HCT116 (cell line): ENCODE results near the gene TMTC1. TPM values are rescaled to one million over a fixed set of nuclear protein-coding genes. Genes with fewer than 3 reads are reported as not detected.

Experiments
- ATAC-seq: fragments of 200-7000 bp; cut with Tn5 transposase; 2 replicates; pipeline ENCODE4 v1.9.1; 2020; ENCODE audit warnings: mild to moderate bottlenecking, moderate library complexity
- BruUV-seq: library from RNA; stranded (reverse); fragments of 400-500 nt; replicated peaks from 2 replicates; lab custom pipeline; 2021; lab: Mats Ljungman, UMichigan
- CTCF ChIA-PET: fragments of 300-600 bp; sonication (Branson Sonifier 250); formaldehyde crosslinking; loops from one replicate; lab custom pipeline; 2021; ENCODE audit warnings: antibody characterized with exemption; lab: Charles Lee
- POLR2A ChIA-PET: fragments of 300-600, 350-600 bp; sonication (Branson Sonifier 250); formaldehyde crosslinking; loops from one replicate; lab custom pipeline; 2021; ENCODE audit warnings: antibody characterized with exemption; lab: Charles Lee
- RAD21 ChIA-PET, 2 experiments: fragments of 300-600 bp; sonication (Branson Sonifier 250); formaldehyde crosslinking; loops; one replicate each; lab custom pipeline; 2023; ENCODE audit warnings: low total read pairs in 2 of 2; ENCODE audit not compliant: uncharacterized antibody in 2 of 2, unreplicated experiment in 2 of 2, low non-redundant PET in 1 of 2; lab: Charles Lee
- DNase-seq: peaks from one replicate; pipeline ENCODE4 v3.0.0-alpha.2; 2010; ENCODE audit warnings: low read depth, low spot score
- H2AFZ ChIP-seq: fragments of 200-600 bp; shearing (Covaris generic), sonication (generic); 2 replicates; pipeline ENCODE4 v1.6.1; 2017; ENCODE audit warnings: low read depth, mixed run types, mixed read lengths, antibody characterized with exemption, low read length; ENCODE audit not compliant: poor library complexity, severe bottlenecking
- H3K27ac ChIP-seq: 2 replicates; pipeline ENCODE4 v1.5.1; 2012; ENCODE audit warnings: low read depth, low read length
- H3K27me3 ChIP-seq: fragments of 200-600 bp; sonication (generic); 2 replicates; pipeline ENCODE4 v1.6.1; 2016; ENCODE audit warnings: mixed run types, low read length, mixed read lengths; ENCODE audit not compliant: insufficient read depth
- H3K36me3 ChIP-seq, 2 experiments: fragments of 200-500 bp in 1 of 2; fragments of 200-600 bp in 1 of 2; sonication (Bioruptor generic) in 1 of 2; sonication (generic) in 1 of 2; 2 replicates each; pipeline versions ENCODE4 v1.5.1 to v1.6.1; 2014 to 2016; ENCODE audit warnings: low read length in 2 of 2, inconsistent platforms in 1 of 2, mixed read lengths in 1 of 2, mixed run types in 1 of 2; ENCODE audit not compliant: insufficient read depth in 2 of 2, control insufficient read depth in 1 of 2
- H3K4me1 ChIP-seq, 2 experiments: fragments of 200-600 bp in 1 of 2; sonication (generic) in 1 of 2; 2 replicates each; pipeline versions ENCODE4 v1.5.1 to v1.6.1; 2012 to 2017; ENCODE audit warnings: low read length in 2 of 2, inconsistent platforms in 1 of 2, mild to moderate bottlenecking in 1 of 2, mixed read lengths in 1 of 2, mixed run types in 1 of 2, moderate library complexity in 1 of 2; ENCODE audit not compliant: insufficient read depth in 2 of 2, control insufficient read depth in 1 of 2
- H3K4me2 ChIP-seq: fragments of 200-600 bp; sonication (generic); 2 replicates; pipeline ENCODE4 v1.6.1; 2017; ENCODE audit warnings: mixed run types, low read length, mixed read lengths
- H3K4me3 ChIP-seq, 2 experiments: fragments of 200-600 bp in 1 of 2; sonication (generic) in 1 of 2; replicated peaks in 1 of 2; 2 replicates each; pipeline ENCODE4 v1.5.1; 2011 to 2016; ENCODE audit warnings: low read length in 2 of 2, control low read depth in 1 of 2, low read depth in 1 of 2, mild to moderate bottlenecking in 1 of 2, mixed read lengths in 1 of 2, mixed run types in 1 of 2
- H3K79me2 ChIP-seq: fragments of 200-600 bp; sonication (generic); 2 replicates; pipeline ENCODE4 v1.6.1; 2017; ENCODE audit warnings: mild to moderate bottlenecking, mixed run types, low read length, moderate library complexity, mixed read lengths; ENCODE audit not compliant: insufficient read depth
- H3K9ac ChIP-seq: fragments of 200-600 bp; sonication (generic); 2 replicates; pipeline ENCODE4 v1.6.1; 2016; ENCODE audit warnings: low read length, mixed read lengths
- H3K9me2 ChIP-seq: fragments of 200-600 bp; sonication (generic), shearing (Covaris generic); 2 replicates; pipeline ENCODE4 v1.6.1; 2017; ENCODE audit warnings: mixed run types, mild to moderate bottlenecking, moderate library complexity; ENCODE audit not compliant: insufficient read depth
- H3K9me3 ChIP-seq, 2 experiments: fragments of 200-500 bp in 1 of 2; fragments of 200-600 bp in 1 of 2; sonication (Bioruptor generic) in 1 of 2; sonication (generic) in 1 of 2; 2 replicates each; pipeline ENCODE4 v1.6.1; 2014 to 2017; ENCODE audit warnings: low read length in 2 of 2, mixed read lengths in 2 of 2, inconsistent platforms in 1 of 2, low read depth in 1 of 2, mild to moderate bottlenecking in 1 of 2, mixed run types in 1 of 2, moderate library complexity in 1 of 2; ENCODE audit not compliant: control insufficient read depth in 1 of 2, insufficient read depth in 1 of 2
- H4K20me1 ChIP-seq: fragments of 200-600 bp; sonication (generic), shearing (Covaris generic); 2 replicates; pipeline ENCODE4 v1.6.1; 2017; ENCODE audit warnings: mixed run types, mild to moderate bottlenecking, moderate library complexity; ENCODE audit not compliant: insufficient read depth
- ATF3 ChIP-seq: IDR thresholded peaks from 2 replicates; pipeline ENCODE4 v1.6.1; 2012
- CTCF ChIP-seq, 3 experiments: fragments of 200-600 bp in 1 of 3; sonication (generic) in 1 of 3; IDR thresholded peaks in 2 of 3; conservative IDR thresholded peaks in 1 of 3; 2 replicates each; pipeline ENCODE4 v1.5.1; 2012 to 2017; ENCODE audit warnings: low read depth in 2 of 3, low read length in 2 of 3, antibody characterized with exemption in 1 of 3, borderline replicate concordance in 1 of 3, control low read depth in 1 of 3, mild to moderate bottlenecking in 1 of 3, mixed read lengths in 1 of 3, mixed run types in 1 of 3, moderate library complexity in 1 of 3; ENCODE audit not compliant: insufficient read depth in 1 of 3
- ELF1 ChIP-seq: IDR thresholded peaks from 2 replicates; pipeline ENCODE4 v1.6.1; 2012; ENCODE audit warnings: low read depth, borderline replicate concordance
- EZH2 ChIP-seq: fragments of 200-600 bp; sonication (generic); IDR thresholded peaks from 2 replicates; pipeline ENCODE4 v1.6.1; 2017; ENCODE audit warnings: antibody characterized with exemption, mixed run types
- MAX ChIP-seq: IDR thresholded peaks from 2 replicates; pipeline ENCODE4 v1.6.1; 2012
- POLR2A ChIP-seq: IDR thresholded peaks from 2 replicates; pipeline ENCODE4 v1.7.0; 2011; ENCODE audit warnings: borderline replicate concordance; ENCODE audit not compliant: insufficient read depth, insufficient read length; ENCODE audit errors: extremely low read depth
- POLR2AphosphoS5 ChIP-seq: IDR thresholded peaks from 2 replicates; pipeline ENCODE4 v1.6.1; 2011; ENCODE audit warnings: mild to moderate bottlenecking, low read depth, low read length, moderate library complexity
- RAD21 ChIP-seq: IDR thresholded peaks from 2 replicates; pipeline ENCODE4 v1.6.1; 2012; ENCODE audit warnings: low read depth, mild to moderate bottlenecking
- REST ChIP-seq: IDR thresholded peaks from 2 replicates; pipeline ENCODE4 v1.6.1; 2012; ENCODE audit warnings: low read depth
- SIN3A ChIP-seq: IDR thresholded peaks from 2 replicates; pipeline ENCODE4 v1.6.1; 2012; ENCODE audit warnings: low read depth
- SP1 ChIP-seq: IDR thresholded peaks from 2 replicates; pipeline ENCODE4 v1.6.1; 2012; ENCODE audit warnings: low read depth
- SRF ChIP-seq: IDR thresholded peaks from 2 replicates; pipeline ENCODE4 v1.6.1; 2012; ENCODE audit warnings: low read depth
- TCF7L2 ChIP-seq: IDR thresholded peaks from 2 replicates; pipeline ENCODE4 v1.7.0; 2011; ENCODE audit warnings: borderline replicate concordance, inconsistent platforms; ENCODE audit not compliant: insufficient read depth, insufficient read length; ENCODE audit errors: extremely low read depth
- ZFX ChIP-seq: fragments of 450-650 bp; IDR thresholded peaks from 2 replicates; pipeline ENCODE4 v1.6.1; 2017
- ZNF274 ChIP-seq: fragments of 200-500 bp; sonication (Bioruptor generic); IDR thresholded peaks from 2 replicates; pipeline ENCODE4 v1.6.1; 2014; ENCODE audit warnings: mild to moderate bottlenecking, low read depth, low read length, inconsistent platforms
- intact Hi-C: fragments of 100-400 bp; cut with micrococcal nuclease; formaldehyde crosslinking; loops from 2 replicates; pipeline ENCODE4 v1.10.0; 2022
- total RNA-seq: library from RNA; stranded (reverse); gene quantifications from one replicate; pipeline ENCODE4 v1.2.1, GENCODE V29; 2021; ENCODE audit not compliant: unreplicated experiment

Gene TMTC1
- total RNA-seq, 1 experiment from 2014 or later = 2.0 TPM

- DNase-seq (no peak), ATAC-seq (no peak)
- H3K79me2 ChIP-seq = no peaks in the 10 kb centered on the region
- H3K9me3 ChIP-seq = no peaks in the 10 kb centered on the region
- H3K27me3 ChIP-seq = no peaks in the 10 kb centered on the region
- peaks cover 0 to 15% of the 10 kb centered on the region in 2 experiments; a peak in 2 of 4 replicates for H3K4me1 ChIP-seq
- H3K27ac ChIP-seq = no peak overlapping the region
- H3K9me2 ChIP-seq = no peaks in the 10 kb centered on the region
- ChIA-PET RAD21 (no interaction called here), POLR2A (no interaction called here), CTCF (no interaction called here)
- BruUV-seq = no TSS peak
- TF ChIP-seq EZH2 = no peak
- TF ChIP-seq MAX = no peak
- TF ChIP-seq RAD21 = no peak
- no peak for TF ChIP-seq ELF1
- TF ChIP-seq ZFX = no peak
- TF ChIP-seq ATF3 = no peak
- TF ChIP-seq POLR2AphosphoS5 = no peak
- TF ChIP-seq SIN3A = no peak
- no peak for TF ChIP-seq SRF
- TF ChIP-seq SP1 = no peak
- no peak for TF ChIP-seq REST
- no peak for TF ChIP-seq CTCF (IDR thresholded peaks at IDR 0.05 in 2 of 3, conservative IDR thresholded peaks at IDR 0.05 in 1 of 3; ENCODE audit: borderline replicate concordance in 1 of 3, insufficient read depth in 1 of 3, low read depth in 2 of 3, low read length in 2 of 3)
- no peak for TF ChIP-seq TCF7L2
- TF ChIP-seq POLR2A = no peak
- no peak for TF ChIP-seq ZNF274
- H4K20me1 ChIP-seq = no peaks in the 10 kb centered on the region
- intact Hi-C loops = no loop called here
- no peak overlapping the region for H3K4me2 ChIP-seq
- H3K36me3 ChIP-seq = no peaks in the 10 kb centered on the region
- no peak overlapping the region for H3K9ac ChIP-seq
- no peak overlapping the region for H3K4me3 ChIP-seq
- no peak overlapping the region for H2AFZ ChIP-seq
Measured at GRCh38 chr12:29737644-29738043, 46.1 kb downstream of the TMTC1 start.
